GM12865 (cell line): ENCODE measurements around the gene SBK3.
"Not testable (repeated sequence)": the region's sequence is repeated elsewhere in the genome, so short reads cannot be mapped to it uniquely, and the experiment has no call there.

Experiments used
- DNase-seq: peaks from one replicate; pipeline ENCODE4 v3.0.0; 2010; ENCODE audit warnings: low read depth
- H3K4me3 ChIP-seq: 2 replicates; pipeline ENCODE4 v1.5.1; 2011; ENCODE audit warnings: mild to moderate bottlenecking, low read depth, low read length, control low read depth
- CTCF ChIP-seq: IDR thresholded peaks from 2 replicates; pipeline ENCODE4 v1.5.1; 2011; ENCODE audit warnings: low read length, control low read depth, low read depth, inconsistent platforms; ENCODE audit not compliant: insufficient read depth; ENCODE audit errors: missing control alignments

Gene SBK3

GRCh38 chr19:55536366-55536765 is 9.0 kb downstream of the SBK3 start:
- no peak for DNase-seq
- H3K4me3 ChIP-seq, result no peak overlapping the region
- TF ChIP-seq CTCF, result no peak

GRCh38 chr19:55535965-55536350 is 9.4 kb downstream of the SBK3 start:
- no peak overlapping the region for H3K4me3 ChIP-seq
- TF ChIP-seq CTCF, result no peak
- DNase-seq, result no peak

GRCh38 chr19:55535173-55535964 is 10.0 kb downstream of the SBK3 start:
- H3K4me3 ChIP-seq, result no peak overlapping the region
- TF ChIP-seq CTCF, result no peak
- DNase-seq, result no peak

GRCh38 chr19:55534280-55534679 is 11.1 kb downstream of the SBK3 start:
- not testable (repeated sequence) for DNase-seq, H3K4me3 ChIP-seq

- TF ChIP-seq CTCF, result no peak
- no peak for DNase-seq
- H3K4me3 ChIP-seq, result no peak overlapping the region
Observed at GRCh38 chr19:55530996-55531395, 14.3 kb downstream of the SBK3 start.

GRCh38 chr19:55529636-55530234 is 15.6 kb downstream of the SBK3 start:
- DNase-seq, result no peak
- H3K4me3 ChIP-seq, result no peak overlapping the region
- no peak for TF ChIP-seq CTCF

- H3K4me3 ChIP-seq, result no peak overlapping the region
- no peak for DNase-seq
- TF ChIP-seq CTCF, result no peak
Observed at GRCh38 chr19:55528030-55528803, 17.1 kb downstream of the SBK3 start.
